Epithelial cell of esophagus (primary cell): Measurements from ENCODE around the gene SLC28A1.
"Not testable (repeated sequence)": the region's sequence is repeated elsewhere in the genome, so short reads cannot be mapped to it uniquely, and the experiment has no call there.

Source experiments
- DNase-seq: peaks from one replicate; pipeline ENCODE4 v3.0.0; 2010; ENCODE audit warnings: low read depth
- H3K4me3 ChIP-seq: 2 replicates; pipeline ENCODE4 v1.5.1; 2011; ENCODE audit warnings: mild to moderate bottlenecking, low read length, control low read depth
- CTCF ChIP-seq: IDR thresholded peaks from 2 replicates; pipeline ENCODE4 v1.5.1; 2011; ENCODE audit warnings: low read depth, mild to moderate bottlenecking, low read length, control low read depth, inconsistent platforms; ENCODE audit not compliant: insufficient read depth; ENCODE audit errors: missing control alignments

The SLC28A1 gene

GRCh38 chr15:84915606-84915958 lies 31.1 kb downstream of the SLC28A1 start:
- H3K4me3 ChIP-seq = no peak overlapping the region
- TF ChIP-seq CTCF = no peak
- DNase-seq = no peak

GRCh38 chr15:84917452-84917851 lies 33.0 kb downstream of the SLC28A1 start:
- no peak for TF ChIP-seq CTCF
- no peak overlapping the region for H3K4me3 ChIP-seq
- DNase-seq = no peak

GRCh38 chr15:84919106-84919667 lies 34.7 kb downstream of the SLC28A1 start:
- H3K4me3 ChIP-seq = no peak overlapping the region
- TF ChIP-seq CTCF = no peak
- DNase-seq = no peak

GRCh38 chr15:84921121-84921520 lies 36.7 kb downstream of the SLC28A1 start:
- no peak for TF ChIP-seq CTCF
- no peak overlapping the region for H3K4me3 ChIP-seq
- DNase-seq = no peak

- no peak for TF ChIP-seq CTCF
- DNase-seq = no peak
- H3K4me3 ChIP-seq = no peak overlapping the region
Observed at GRCh38 chr15:84922530-84922929, 38.1 kb downstream of the SLC28A1 start.

- TF ChIP-seq CTCF = no peak
- DNase-seq = no peak
Observed at GRCh38 chr15:84924077-84924731, 39.7 kb downstream of the SLC28A1 start.

GRCh38 chr15:84924821-84925569 lies 40.5 kb downstream of the SLC28A1 start:
- not testable (repeated sequence) for H3K4me3 ChIP-seq
- DNase-seq = peak; percentile 59

More at GRCh38 chr15:84924077-84924731, 39.7 kb downstream of the SLC28A1 start:
- H3K4me3 ChIP-seq = no peak overlapping the region
